Endodermal cell (in vitro differentiated cells): ENCODE data around the gene GPX3. TPM values are rescaled to one million over a fixed set of nuclear protein-coding genes. Genes with fewer than 3 reads are reported as not detected.

Source experiments
- DNase-seq: peaks from one replicate; pipeline ENCODE4 v3.0.0-alpha.2; 2017
- H3K27ac ChIP-seq: 2 replicates; pipeline ENCODE4 v1.5.1; 2013; ENCODE audit warnings: mild to moderate bottlenecking, low read depth, low read length, moderate library complexity
- H3K27me3 ChIP-seq: 2 replicates; pipeline ENCODE4 v1.6.1; 2013; ENCODE audit warnings: mild to moderate bottlenecking, low read length, moderate library complexity; ENCODE audit not compliant: insufficient read depth, control insufficient read depth, poor library complexity, severe bottlenecking
- H3K36me3 ChIP-seq: 2 replicates; pipeline ENCODE4 v1.7.0; 2013; ENCODE audit warnings: mild to moderate bottlenecking, low read length, moderate library complexity; ENCODE audit not compliant: control insufficient read depth, insufficient read depth
- H3K4me1 ChIP-seq: one replicate; pipeline ENCODE4 v1.7.0; 2013; ENCODE audit warnings: low read length; ENCODE audit not compliant: control insufficient read depth, insufficient read depth
- H3K4me3 ChIP-seq: 2 replicates; pipeline ENCODE4 v1.5.1; 2013; ENCODE audit warnings: mild to moderate bottlenecking, low read length, moderate library complexity
- H3K9ac ChIP-seq: 2 replicates; pipeline ENCODE4 v1.6.1; 2013; ENCODE audit warnings: mild to moderate bottlenecking, low read length, moderate library complexity; ENCODE audit not compliant: poor library complexity, severe bottlenecking; ENCODE audit errors: extremely low read depth
- H3K9me3 ChIP-seq: 2 replicates; pipeline ENCODE4 v1.6.1; 2013; ENCODE audit warnings: mild to moderate bottlenecking, low read length, moderate library complexity; ENCODE audit not compliant: control insufficient read depth
- H3K27ac Mint-ChIP-seq: 2 replicates; pipeline ENCODE4 v1.8.0; 2020; ENCODE audit warnings: mixed read lengths
- H3K27me3 Mint-ChIP-seq: 2 replicates; pipeline ENCODE4 v1.8.0; 2021; ENCODE audit warnings: mild to moderate bottlenecking, mixed read lengths; ENCODE audit not compliant: insufficient read depth
- H3K36me3 Mint-ChIP-seq: 2 replicates; pipeline ENCODE4 v1.8.0; 2020; ENCODE audit warnings: low read depth, mixed read lengths
- H3K4me1 Mint-ChIP-seq: 2 replicates; pipeline ENCODE4 v1.8.0; 2020; ENCODE audit warnings: mixed read lengths
- H3K4me3 Mint-ChIP-seq: 2 replicates; pipeline ENCODE4 v1.8.0; 2020; ENCODE audit warnings: mild to moderate bottlenecking, moderate library complexity, mixed read lengths
- H3K9me3 Mint-ChIP-seq: 2 replicates; pipeline ENCODE4 v1.8.0; 2020; ENCODE audit warnings: mild to moderate bottlenecking, mixed read lengths
- WGBS, 2 experiments: methylation state at CpG; one replicate each; pipeline versions ENCODE4 v1.1.5 to v1.1.7; 2013; ENCODE audit warnings: missing lambda C conversion rate in 2 of 2, mixed read lengths in 1 of 2; ENCODE audit not compliant: insufficient coverage in 1 of 2, insufficient read length in 1 of 2; 5-methylcytosine and 5-hydroxymethylcytosine counted together
- total RNA-seq, 2 donors: library from RNA; stranded (reverse); fragmentation: NEBNext Ultra II Directional in 1 of 2; extraction: Animal tissue kit (Norgen Biotek cat#: 25700) in 1 of 2; gene quantifications; 2 replicates in 1 of 2; 3 replicates in 1 of 2; pipeline ENCODE4 v1.2.1, GENCODE V29; 2021
- TF ChIP-seq, protein P1 (sequence below): fragments of 200-600 bp; sonication (generic); conservative IDR thresholded peaks from 2 replicates; pipeline ENCODE4 v1.5.0; 2021; ENCODE audit warnings: antibody characterized with exemption, mild to moderate bottlenecking

The GPX3 gene
- total RNA-seq, 2 donors from 2014 or later, result 44.9 to 47.1 TPM

DNA sequence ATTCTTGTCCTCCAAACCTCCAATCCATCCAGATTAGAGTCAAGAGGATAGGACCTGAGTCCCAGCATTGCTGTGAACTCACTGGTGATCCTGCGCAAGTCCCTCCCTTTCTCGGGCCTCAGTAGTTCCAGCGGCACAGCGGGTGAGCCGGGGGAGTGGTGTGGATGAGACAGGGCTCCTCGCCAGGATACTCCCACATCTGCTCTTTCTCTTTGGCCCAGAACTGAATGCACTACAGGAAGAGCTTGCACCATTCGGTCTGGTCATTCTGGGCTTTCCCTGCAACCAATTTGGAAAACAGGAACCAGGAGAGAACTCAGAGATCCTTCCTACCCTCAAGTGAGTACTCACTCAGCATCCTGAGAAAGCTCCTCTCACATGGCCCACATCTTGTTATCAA lies 6.3 kb downstream of the GPX3 start:
- DNase-seq, result no peak
- peaks cover 30% of the 10 kb centered on the region for H3K36me3 ChIP-seq
- no peaks in the 10 kb centered on the region for H3K9me3 Mint-ChIP-seq
- H3K4me1 ChIP-seq, result no peaks in the 10 kb centered on the region
- H3K27ac Mint-ChIP-seq, result no peak overlapping the region
- no peak overlapping the region for H3K4me3 Mint-ChIP-seq
- TF ChIP-seq, protein P1, sequence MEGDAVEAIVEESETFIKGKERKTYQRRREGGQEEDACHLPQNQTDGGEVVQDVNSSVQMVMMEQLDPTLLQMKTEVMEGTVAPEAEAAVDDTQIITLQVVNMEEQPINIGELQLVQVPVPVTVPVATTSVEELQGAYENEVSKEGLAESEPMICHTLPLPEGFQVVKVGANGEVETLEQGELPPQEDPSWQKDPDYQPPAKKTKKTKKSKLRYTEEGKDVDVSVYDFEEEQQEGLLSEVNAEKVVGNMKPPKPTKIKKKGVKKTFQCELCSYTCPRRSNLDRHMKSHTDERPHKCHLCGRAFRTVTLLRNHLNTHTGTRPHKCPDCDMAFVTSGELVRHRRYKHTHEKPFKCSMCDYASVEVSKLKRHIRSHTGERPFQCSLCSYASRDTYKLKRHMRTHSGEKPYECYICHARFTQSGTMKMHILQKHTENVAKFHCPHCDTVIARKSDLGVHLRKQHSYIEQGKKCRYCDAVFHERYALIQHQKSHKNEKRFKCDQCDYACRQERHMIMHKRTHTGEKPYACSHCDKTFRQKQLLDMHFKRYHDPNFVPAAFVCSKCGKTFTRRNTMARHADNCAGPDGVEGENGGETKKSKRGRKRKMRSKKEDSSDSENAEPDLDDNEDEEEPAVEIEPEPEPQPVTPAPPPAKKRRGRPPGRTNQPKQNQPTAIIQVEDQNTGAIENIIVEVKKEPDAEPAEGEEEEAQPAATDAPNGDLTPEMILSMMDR, result no peak
- H3K27ac ChIP-seq, result no peak overlapping the region
- no peak overlapping the region for H3K4me3 ChIP-seq
- 93 to 100% methylated on average over 6 to 7 of the region's 7 CpGs for WGBS, 2 experiments
- no peaks in the 10 kb centered on the region for H3K9me3 ChIP-seq
- H3K9ac ChIP-seq, result no peak overlapping the region
- H3K4me1 Mint-ChIP-seq, result no peaks in the 10 kb centered on the region
- peaks cover 45% of the 10 kb centered on the region for H3K36me3 Mint-ChIP-seq
- H3K27me3 Mint-ChIP-seq, result peaks cover 3% of the 10 kb centered on the region
- H3K27me3 ChIP-seq, result no peaks in the 10 kb centered on the region

DNA sequence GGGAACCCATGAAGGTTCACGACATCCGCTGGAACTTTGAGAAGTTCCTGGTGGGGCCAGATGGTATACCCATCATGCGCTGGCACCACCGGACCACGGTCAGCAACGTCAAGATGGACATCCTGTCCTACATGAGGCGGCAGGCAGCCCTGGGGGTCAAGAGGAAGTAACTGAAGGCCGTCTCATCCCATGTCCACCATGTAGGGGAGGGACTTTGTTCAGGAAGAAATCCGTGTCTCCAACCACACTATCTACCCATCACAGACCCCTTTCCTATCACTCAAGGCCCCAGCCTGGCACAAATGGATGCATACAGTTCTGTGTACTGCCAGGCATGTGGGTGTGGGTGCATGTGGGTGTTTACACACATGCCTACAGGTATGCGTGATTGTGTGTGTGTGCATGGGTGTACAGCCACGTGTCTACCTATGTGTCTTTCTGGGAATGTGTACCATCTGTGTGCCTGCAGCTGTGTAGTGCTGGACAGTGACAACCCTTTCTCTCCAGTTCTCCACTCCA lies 7.6 kb downstream of the GPX3 start:
- Mint-ChIP-seq H3K27ac (no peak overlapping the region), H3K4me3 (no peak overlapping the region)
- DNase-seq, result no peak

DNA sequence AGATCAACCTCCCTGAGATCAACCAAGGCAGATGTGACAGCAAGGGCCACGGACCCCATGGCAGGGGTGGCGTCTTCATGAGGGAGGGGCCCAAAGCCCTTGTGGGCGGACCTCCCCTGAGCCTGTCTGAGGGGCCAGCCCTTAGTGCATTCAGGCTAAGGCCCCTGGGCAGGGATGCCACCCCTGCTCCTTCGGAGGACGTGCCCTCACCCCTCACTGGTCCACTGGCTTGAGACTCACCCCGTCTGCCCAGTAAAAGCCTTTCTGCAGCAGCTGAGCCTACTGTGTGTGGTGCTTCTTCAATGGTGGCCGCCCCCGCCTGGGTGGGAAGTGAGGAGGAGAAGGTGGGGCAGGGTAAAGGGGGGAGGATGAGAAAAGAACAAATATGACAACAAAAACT lies 8.3 kb downstream of the GPX3 start:
- Histone ChIP-seq H3K27ac (no peak overlapping the region), H3K4me3 (no peak overlapping the region), H3K36me3 (peaks cover 35% of the 10 kb centered on the region), H3K4me1 (no peaks in the 10 kb centered on the region), H3K9ac (no peak overlapping the region), H3K9me3 (no peaks in the 10 kb centered on the region), H3K27me3 (no peaks in the 10 kb centered on the region)
- Mint-ChIP-seq H3K27ac (no peak overlapping the region), H3K9me3 (no peaks in the 10 kb centered on the region), H3K36me3 (peaks cover 57% of the 10 kb centered on the region), H3K27me3 (no peaks in the 10 kb centered on the region), H3K4me1 (no peaks in the 10 kb centered on the region), H3K4me3 (no peak overlapping the region)
- 95 to 98% methylated on average over 6 to 8 of the region's 8 CpGs for WGBS, 2 experiments
- TF ChIP-seq, protein P1, result no peak
- DNase-seq, result no peak

More for the DNA sequence above, 7.6 kb downstream of the GPX3 start:
- no peaks in the 10 kb centered on the region for H3K4me1 Mint-ChIP-seq
- H3K36me3 Mint-ChIP-seq, result peaks cover 55% of the 10 kb centered on the region
- H3K36me3 ChIP-seq, result peaks cover 34% of the 10 kb centered on the region
- no peak overlapping the region for H3K9ac ChIP-seq
- H3K27me3 ChIP-seq, result no peaks in the 10 kb centered on the region
- H3K27me3 Mint-ChIP-seq, result no peaks in the 10 kb centered on the region
- 93 to 98% methylated on average over 6 to 11 of the region's 11 CpGs for WGBS, 2 experiments
- H3K9me3 ChIP-seq, result no peaks in the 10 kb centered on the region
- H3K9me3 Mint-ChIP-seq, result no peaks in the 10 kb centered on the region
- no peak overlapping the region for H3K4me3 ChIP-seq
- TF ChIP-seq, protein P1, result no peak
- H3K4me1 ChIP-seq, result no peaks in the 10 kb centered on the region
- no peak overlapping the region for H3K27ac ChIP-seq
